ENCODE measurements around the gene C6orf163.

C6orf163 gene

DNA sequence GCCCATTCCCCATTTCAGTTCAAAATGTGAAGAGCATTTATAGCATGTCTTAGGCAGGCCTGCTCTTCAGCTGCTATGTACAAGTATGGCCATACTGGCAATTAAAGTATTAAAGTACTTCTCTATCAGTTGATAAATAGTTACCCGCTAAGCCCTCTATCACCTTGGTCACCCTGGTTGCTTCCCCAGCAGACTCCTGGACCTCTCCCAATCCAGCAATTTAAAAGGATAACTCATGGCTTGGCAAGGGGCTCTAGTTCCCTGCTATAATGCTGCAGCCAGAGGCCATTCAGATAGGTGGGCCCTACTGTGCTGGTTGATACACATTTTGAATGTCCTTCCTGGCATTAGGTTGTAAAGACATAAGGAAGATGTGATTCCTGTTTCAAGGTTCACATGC is 7.0 kb downstream of the C6orf163 start:
- TF ChIP-seq FOXP2 (optimal IDR thresholded peaks at IDR 0.05; ENCODE audit: borderline replicate concordance, extremely low read depth, extremely low read length, insufficient read depth) = no peak
- no peak for TF ChIP-seq POLR2AphosphoS5 (IDR thresholded peaks at IDR 0.05; ENCODE audit: low read depth, low read length)
- no peak for TF ChIP-seq TAF1 (IDR thresholded peaks at IDR 0.05; ENCODE audit: borderline replicate concordance, insufficient read depth, low read length)
- TF ChIP-seq, protein P1, sequence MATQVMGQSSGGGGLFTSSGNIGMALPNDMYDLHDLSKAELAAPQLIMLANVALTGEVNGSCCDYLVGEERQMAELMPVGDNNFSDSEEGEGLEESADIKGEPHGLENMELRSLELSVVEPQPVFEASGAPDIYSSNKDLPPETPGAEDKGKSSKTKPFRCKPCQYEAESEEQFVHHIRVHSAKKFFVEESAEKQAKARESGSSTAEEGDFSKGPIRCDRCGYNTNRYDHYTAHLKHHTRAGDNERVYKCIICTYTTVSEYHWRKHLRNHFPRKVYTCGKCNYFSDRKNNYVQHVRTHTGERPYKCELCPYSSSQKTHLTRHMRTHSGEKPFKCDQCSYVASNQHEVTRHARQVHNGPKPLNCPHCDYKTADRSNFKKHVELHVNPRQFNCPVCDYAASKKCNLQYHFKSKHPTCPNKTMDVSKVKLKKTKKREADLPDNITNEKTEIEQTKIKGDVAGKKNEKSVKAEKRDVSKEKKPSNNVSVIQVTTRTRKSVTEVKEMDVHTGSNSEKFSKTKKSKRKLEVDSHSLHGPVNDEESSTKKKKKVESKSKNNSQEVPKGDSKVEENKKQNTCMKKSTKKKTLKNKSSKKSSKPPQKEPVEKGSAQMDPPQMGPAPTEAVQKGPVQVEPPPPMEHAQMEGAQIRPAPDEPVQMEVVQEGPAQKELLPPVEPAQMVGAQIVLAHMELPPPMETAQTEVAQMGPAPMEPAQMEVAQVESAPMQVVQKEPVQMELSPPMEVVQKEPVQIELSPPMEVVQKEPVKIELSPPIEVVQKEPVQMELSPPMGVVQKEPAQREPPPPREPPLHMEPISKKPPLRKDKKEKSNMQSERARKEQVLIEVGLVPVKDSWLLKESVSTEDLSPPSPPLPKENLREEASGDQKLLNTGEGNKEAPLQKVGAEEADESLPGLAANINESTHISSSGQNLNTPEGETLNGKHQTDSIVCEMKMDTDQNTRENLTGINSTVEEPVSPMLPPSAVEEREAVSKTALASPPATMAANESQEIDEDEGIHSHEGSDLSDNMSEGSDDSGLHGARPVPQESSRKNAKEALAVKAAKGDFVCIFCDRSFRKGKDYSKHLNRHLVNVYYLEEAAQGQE (IDR thresholded peaks at IDR 0.05; ENCODE audit: insufficient read depth in 1 of 2, low read depth in 2 of 2, low read length in 2 of 2) = no peak
- TF ChIP-seq SIN3A (IDR thresholded peaks at IDR 0.05; ENCODE audit: borderline replicate concordance, insufficient read depth, low read length) = no peak

DNA sequence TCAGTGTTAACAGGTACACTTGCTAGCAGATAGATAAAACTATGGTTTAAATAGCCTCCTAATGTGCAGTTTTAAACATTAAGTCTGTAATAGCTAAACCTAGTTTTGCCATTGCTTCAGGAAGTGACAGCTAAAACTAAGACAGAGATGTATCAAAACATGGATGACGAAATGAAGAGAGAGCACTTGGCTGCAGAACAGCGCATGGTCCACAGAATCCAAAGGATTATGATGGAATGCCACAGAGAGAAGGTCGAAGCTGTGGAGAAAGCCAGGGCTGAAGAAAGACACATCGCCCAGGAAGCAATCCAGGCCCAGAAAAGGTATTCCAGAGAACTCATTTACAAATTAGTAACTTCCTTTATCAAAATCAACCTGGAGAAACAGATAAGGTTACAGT is 11.6 kb downstream of the C6orf163 start:
- TF ChIP-seq TAF1 (IDR thresholded peaks at IDR 0.05; ENCODE audit: borderline replicate concordance, insufficient read depth, low read length) (no peak), SIN3A (IDR thresholded peaks at IDR 0.05; ENCODE audit: borderline replicate concordance, insufficient read depth, low read length) (no peak), POLR2AphosphoS5 (IDR thresholded peaks at IDR 0.05; ENCODE audit: low read depth, low read length) (no peak), FOXP2 (optimal IDR thresholded peaks at IDR 0.05; ENCODE audit: borderline replicate concordance, extremely low read depth, extremely low read length, insufficient read depth) (no peak)

DNA sequence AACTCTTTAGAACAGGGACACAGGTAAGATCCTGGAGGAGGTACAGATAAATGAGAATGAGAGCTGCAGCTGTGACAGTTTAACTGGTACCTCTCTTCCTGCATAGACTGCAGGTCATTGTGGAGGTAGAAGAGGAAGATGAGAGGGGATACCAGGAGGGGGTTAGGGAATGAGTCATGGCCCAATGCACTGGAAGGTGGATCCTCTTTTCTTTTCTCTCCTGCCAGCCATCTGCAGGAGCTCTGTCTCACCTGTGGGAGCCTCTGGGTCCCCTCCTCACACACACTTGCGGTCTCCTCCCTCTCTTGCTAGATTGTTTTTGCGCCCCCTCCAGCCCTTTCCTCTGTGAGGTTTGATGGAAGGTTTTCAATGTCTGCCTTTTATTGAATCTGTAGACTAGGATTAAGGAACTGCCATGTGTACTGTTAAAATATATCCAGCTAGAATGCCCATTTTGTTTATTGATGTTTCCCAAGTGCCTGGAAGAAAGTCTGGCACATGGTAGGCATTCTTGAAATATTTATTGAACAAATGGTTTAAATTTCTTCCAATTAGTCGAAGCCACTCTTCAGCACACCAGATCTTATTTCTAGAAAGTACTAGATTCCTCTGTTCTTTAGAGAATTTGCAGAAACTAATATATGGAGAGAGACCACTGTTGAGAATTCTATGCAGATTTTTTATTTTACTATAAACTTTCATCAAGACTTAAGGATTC is 13.0 kb downstream of the C6orf163 start:
- TF ChIP-seq SIN3A (IDR thresholded peaks at IDR 0.05; ENCODE audit: borderline replicate concordance, insufficient read depth, low read length) = no peak
- TF ChIP-seq POLR2AphosphoS5 (IDR thresholded peaks at IDR 0.05; ENCODE audit: low read depth, low read length) = no peak

DNA sequence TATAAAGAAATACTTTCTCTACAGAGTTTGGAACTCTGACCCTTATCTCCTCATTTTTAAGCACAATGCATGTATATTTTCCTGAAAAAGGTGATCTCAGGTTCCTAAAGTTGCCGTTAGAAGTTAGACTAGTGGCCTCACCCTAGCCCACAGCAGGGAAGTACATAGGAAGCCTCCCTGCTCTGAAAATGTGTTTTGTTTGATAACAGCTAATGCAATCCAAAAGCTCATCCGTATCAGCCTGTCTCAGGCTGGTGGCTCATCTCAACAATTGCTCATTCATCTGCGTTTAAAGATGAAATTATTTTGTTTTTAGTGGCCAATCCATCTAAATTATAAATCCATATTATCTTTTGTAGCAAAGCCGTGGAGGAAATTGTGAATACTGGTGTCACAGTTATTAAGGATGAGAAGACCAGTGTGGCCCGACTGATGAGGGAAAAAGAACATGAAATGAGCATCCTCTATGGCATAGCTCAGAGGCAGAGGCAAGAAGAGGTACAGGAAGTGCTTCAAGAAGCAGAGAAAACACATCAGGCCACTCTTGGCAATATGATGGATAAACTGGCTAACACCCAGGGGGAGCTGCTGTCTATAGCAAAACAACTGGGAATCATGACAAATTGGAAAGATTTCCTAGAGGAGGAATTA is 20.1 kb downstream of the C6orf163 start:
- TF ChIP-seq FOXP2 (optimal IDR thresholded peaks at IDR 0.05; ENCODE audit: borderline replicate concordance, extremely low read depth, extremely low read length, insufficient read depth) = no peak
- no peak for TF ChIP-seq TAF1 (IDR thresholded peaks at IDR 0.05; ENCODE audit: borderline replicate concordance, insufficient read depth, low read length)
- TF ChIP-seq SIN3A (IDR thresholded peaks at IDR 0.05; ENCODE audit: borderline replicate concordance, insufficient read depth, low read length) = no peak
- TF ChIP-seq, protein P1 (IDR thresholded peaks at IDR 0.05; ENCODE audit: insufficient read depth in 1 of 2, low read depth in 2 of 2, low read length in 2 of 2) = no peak
- no peak for TF ChIP-seq POLR2AphosphoS5 (IDR thresholded peaks at IDR 0.05; ENCODE audit: low read depth, low read length)

DNA sequence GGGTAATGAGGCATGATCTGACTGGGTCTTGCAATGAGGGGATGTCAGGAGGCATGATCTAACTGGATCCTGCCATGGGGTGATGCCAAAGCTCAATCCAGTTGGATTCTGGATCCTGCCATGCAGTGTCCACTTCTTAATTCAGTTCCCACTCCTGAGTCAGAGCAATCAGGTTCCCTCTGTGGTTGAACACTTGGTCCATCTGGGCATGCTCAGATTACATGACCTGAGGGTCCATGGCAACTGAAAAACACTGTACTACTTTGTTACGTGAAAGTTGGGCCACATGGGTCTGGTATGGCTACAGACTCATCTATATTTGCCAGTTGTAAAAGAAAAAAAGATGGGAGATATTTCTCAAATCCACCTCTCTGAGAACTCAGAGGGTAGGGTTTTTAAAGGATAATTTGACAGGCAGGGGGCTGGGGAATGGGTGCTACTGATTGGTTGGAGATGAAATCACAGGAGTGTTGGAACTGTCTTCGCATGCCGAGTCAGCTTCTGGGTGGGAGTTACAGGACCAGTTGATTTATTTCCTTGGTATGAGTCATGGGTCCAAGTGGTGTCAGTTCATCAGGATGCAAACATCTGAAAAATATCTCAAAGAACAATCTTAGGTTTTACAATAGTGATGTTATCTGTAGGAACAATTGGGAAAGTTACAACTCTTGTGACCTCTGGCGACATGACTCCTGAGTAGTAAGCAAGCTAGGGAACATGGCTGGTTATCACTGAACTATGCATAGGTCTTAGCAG is 21.6 kb downstream of the C6orf163 start:
- TF ChIP-seq, protein P1 (IDR thresholded peaks at IDR 0.05; ENCODE audit: insufficient read depth in 1 of 2, low read depth in 2 of 2, low read length in 2 of 2) = no peak
- TF ChIP-seq FOXP2 (optimal IDR thresholded peaks at IDR 0.05; ENCODE audit: borderline replicate concordance, extremely low read depth, extremely low read length, insufficient read depth) (no peak), TAF1 (IDR thresholded peaks at IDR 0.05; ENCODE audit: borderline replicate concordance, insufficient read depth, low read length) (no peak), SIN3A (IDR thresholded peaks at IDR 0.05; ENCODE audit: borderline replicate concordance, insufficient read depth, low read length) (no peak), POLR2AphosphoS5 (IDR thresholded peaks at IDR 0.05; ENCODE audit: low read depth, low read length) (no peak)
